ENCODE measurements around the gene RTN4RL2. TPM values are rescaled to one million over a fixed set of nuclear protein-coding genes. Genes with fewer than 3 reads are reported as not detected.

The RTN4RL2 gene
- total and polyA plus RNA-seq, 9 of the 15 experiments (the other 6 are each of a cell fraction or from before 2014, with no cell fraction given) = 0.06 to 1.9 (median 0.34) TPM; not detected in 4

DNA sequence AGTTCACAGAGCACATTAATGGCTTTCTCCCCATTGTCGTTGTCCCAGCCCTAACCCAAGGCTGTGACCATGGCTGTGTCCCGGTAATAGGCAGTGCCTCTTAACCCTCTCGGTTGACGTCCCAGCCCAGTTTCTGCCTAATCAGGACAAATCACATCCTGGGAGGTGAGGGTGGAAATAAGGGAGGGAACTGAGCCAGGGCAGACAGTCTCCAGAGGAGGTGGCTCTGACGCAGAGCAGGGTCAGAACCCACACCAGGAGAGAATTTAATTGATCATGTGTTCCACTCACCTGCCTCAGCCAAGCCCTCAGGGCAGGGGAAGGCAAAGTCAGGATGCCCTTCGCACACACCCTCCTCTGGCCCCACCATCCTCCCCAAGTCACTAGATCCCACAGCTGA lies 38.2 kb downstream of the RTN4RL2 start (continued):
- TF ChIP-seq, protein P1, sequence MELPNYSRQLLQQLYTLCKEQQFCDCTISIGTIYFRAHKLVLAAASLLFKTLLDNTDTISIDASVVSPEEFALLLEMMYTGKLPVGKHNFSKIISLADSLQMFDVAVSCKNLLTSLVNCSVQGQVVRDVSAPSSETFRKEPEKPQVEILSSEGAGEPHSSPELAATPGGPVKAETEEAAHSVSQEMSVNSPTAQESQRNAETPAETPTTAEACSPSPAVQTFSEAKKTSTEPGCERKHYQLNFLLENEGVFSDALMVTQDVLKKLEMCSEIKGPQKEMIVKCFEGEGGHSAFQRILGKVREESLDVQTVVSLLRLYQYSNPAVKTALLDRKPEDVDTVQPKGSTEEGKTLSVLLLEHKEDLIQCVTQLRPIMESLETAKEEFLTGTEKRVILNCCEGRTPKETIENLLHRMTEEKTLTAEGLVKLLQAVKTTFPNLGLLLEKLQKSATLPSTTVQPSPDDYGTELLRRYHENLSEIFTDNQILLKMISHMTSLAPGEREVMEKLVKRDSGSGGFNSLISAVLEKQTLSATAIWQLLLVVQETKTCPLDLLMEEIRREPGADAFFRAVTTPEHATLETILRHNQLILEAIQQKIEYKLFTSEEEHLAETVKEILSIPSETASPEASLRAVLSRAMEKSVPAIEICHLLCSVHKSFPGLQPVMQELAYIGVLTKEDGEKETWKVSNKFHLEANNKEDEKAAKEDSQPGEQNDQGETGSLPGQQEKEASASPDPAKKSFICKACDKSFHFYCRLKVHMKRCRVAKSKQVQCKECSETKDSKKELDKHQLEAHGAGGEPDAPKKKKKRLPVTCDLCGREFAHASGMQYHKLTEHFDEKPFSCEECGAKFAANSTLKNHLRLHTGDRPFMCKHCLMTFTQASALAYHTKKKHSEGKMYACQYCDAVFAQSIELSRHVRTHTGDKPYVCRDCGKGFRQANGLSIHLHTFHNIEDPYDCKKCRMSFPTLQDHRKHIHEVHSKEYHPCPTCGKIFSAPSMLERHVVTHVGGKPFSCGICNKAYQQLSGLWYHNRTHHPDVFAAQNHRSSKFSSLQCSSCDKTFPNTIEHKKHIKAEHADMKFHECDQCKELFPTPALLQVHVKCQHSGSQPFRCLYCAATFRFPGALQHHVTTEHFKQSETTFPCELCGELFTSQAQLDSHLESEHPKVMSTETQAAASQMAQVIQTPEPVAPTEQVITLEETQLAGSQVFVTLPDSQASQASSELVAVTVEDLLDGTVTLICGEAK (IDR thresholded peaks at IDR 0.05) = no peak
- TF ChIP-seq, protein P1 (CRISPR knock-in tag; IDR thresholded peaks at IDR 0.05) = no peak
